Liver (tissue), 9 donors: ENCODE measurements around the gene OPN1MW. TPM values are rescaled to one million over a fixed set of nuclear protein-coding genes. Genes with fewer than 3 reads are reported as not detected.
"Not testable (repeated sequence)": the region's sequence is repeated elsewhere in the genome, so short reads cannot be mapped to it uniquely, and the experiment has no call there.

Source experiments
- DNase-seq: peaks from one replicate; pipeline ENCODE4 v3.0.0-alpha.2; 2017; ENCODE audit warnings: low spot score
- H3K27ac ChIP-seq, 2 donors: one replicate each; pipeline ENCODE4 v1.7.0; 2013; ENCODE audit warnings: inconsistent platforms in 2 of 2, low read length in 2 of 2, control low read depth in 1 of 2, low read depth in 1 of 2, mild to moderate bottlenecking in 1 of 2
- H3K27me3 ChIP-seq, 4 donors: one replicate each; pipeline versions ENCODE4 v1.6.1 to v1.7.0; 2013; ENCODE audit warnings: low read length in 3 of 4, inconsistent platforms in 1 of 4, mild to moderate bottlenecking in 1 of 4, moderate library complexity in 1 of 4; ENCODE audit not compliant: control insufficient read depth in 4 of 4, insufficient read depth in 4 of 4
- H3K36me3 ChIP-seq, 4 donors: one replicate each; pipeline versions ENCODE4 v1.6.1 to v1.7.0; 2013; ENCODE audit warnings: low read length in 3 of 4, mild to moderate bottlenecking in 3 of 4, low read depth in 1 of 4, moderate library complexity in 1 of 4; ENCODE audit not compliant: control insufficient read depth in 4 of 4, insufficient read depth in 3 of 4
- H3K4me1 ChIP-seq, 4 donors: one replicate each; pipeline versions ENCODE4 v1.6.1 to v1.7.0; 2013; ENCODE audit warnings: low read length in 3 of 4, mild to moderate bottlenecking in 3 of 4, moderate library complexity in 1 of 4; ENCODE audit not compliant: control insufficient read depth in 4 of 4, insufficient read depth in 4 of 4
- H3K4me3 ChIP-seq, 3 donors: one replicate each; pipeline versions ENCODE4 v1.6.1 to v1.7.0; 2013; ENCODE audit warnings: low read length in 3 of 3, control low read depth in 1 of 3, low read depth in 1 of 3, mild to moderate bottlenecking in 1 of 3
- H3K9ac ChIP-seq, 2 donors: one replicate each; pipeline ENCODE4 v1.7.0; 2013; ENCODE audit warnings: low read length in 2 of 2, mild to moderate bottlenecking in 2 of 2, moderate library complexity in 2 of 2, control low read depth in 1 of 2, low read depth in 1 of 2
- H3K9me3 ChIP-seq, 4 donors: one replicate each; pipeline versions ENCODE4 v1.6.1 to v1.7.0; 2013; ENCODE audit warnings: low read length in 3 of 4; ENCODE audit not compliant: control insufficient read depth in 4 of 4
- WGBS: extraction: QIAGEN DNeasy Blood & Tissue Kit; methylation state at CpG from one replicate; pipeline ENCODE4 v1.1.7; 2013; 5-methylcytosine and 5-hydroxymethylcytosine counted together
- polyA plus RNA-seq, 2 donors: library from polyadenylated mRNA; stranded (reverse) in 1 of 2; unstranded in 1 of 2; fragments of 200-250 nt in 1 of 2; fragments of >200 nt in 1 of 2; fragmentation: Nextera tagmentation in 1 of 2; extraction: Ambion mirVana in 1 of 2; gene quantifications; one replicate each; pipeline versions ENCODE4 v1.2.1 to v1.2.3, GENCODE V29; 2013 to 2015
- total RNA-seq, 2 donors: library from RNA; depleted of rRNA; stranded (reverse); fragments of >200 nt; gene quantifications; one replicate each; pipeline ENCODE4 v1.2.3, GENCODE V29; 2014
- donor health status: healthy.
- donor health status: healthy.
- donor health status: healthy.
- donor health status: healthy.
- donor health status: healthy.

Gene OPN1MW
- total and polyA plus RNA-seq, 4 donors, result not detected

DNA sequence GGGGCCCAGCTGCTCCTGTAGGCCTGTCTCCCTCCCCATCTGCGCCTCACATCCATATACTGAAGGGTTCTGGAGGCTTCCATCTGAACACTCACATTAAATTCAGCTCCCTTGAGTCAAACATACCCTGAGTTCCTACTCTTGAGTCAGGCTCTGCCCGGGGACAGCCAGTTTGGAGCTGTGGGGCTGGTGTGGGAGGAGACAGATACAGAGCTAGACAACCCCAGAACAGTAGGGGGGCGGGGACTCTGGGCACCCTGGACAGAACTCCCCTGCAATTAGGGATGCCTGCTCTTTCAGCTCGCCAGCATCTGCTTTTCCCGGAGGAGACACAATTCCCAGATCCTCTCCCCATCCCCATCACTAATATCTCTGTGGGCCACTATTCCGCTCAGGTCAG, 31.4 kb upstream of the OPN1MW start:
- 100% methylated on average over 1 of the region's 6 CpGs for WGBS
- not testable (repeated sequence) for H3K4me3 ChIP-seq, H3K27ac ChIP-seq, H3K9me3 ChIP-seq, H3K27me3 ChIP-seq, DNase-seq, H3K4me1 ChIP-seq, H3K36me3 ChIP-seq, H3K9ac ChIP-seq

DNA sequence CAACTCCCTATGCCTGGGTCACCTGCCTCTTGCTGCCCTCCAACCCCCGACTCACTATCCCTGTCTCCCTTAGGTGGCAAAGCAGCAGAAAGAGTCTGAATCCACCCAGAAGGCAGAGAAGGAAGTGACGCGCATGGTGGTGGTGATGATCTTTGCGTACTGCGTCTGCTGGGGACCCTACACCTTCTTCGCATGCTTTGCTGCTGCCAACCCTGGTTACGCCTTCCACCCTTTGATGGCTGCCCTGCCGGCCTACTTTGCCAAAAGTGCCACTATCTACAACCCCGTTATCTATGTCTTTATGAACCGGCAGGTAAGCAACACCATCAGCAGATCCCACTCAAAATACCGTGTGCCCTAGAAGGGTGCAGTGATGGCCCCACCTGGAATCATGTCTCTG, 26.2 kb upstream of the OPN1MW start:
- not testable (repeated sequence) for H3K4me3 ChIP-seq, DNase-seq, H3K27me3 ChIP-seq, H3K36me3 ChIP-seq, H3K9ac ChIP-seq, H3K27ac ChIP-seq, H3K4me1 ChIP-seq, H3K9me3 ChIP-seq
- WGBS, result 98% methylated on average over 9 of the region's 11 CpGs

DNA sequence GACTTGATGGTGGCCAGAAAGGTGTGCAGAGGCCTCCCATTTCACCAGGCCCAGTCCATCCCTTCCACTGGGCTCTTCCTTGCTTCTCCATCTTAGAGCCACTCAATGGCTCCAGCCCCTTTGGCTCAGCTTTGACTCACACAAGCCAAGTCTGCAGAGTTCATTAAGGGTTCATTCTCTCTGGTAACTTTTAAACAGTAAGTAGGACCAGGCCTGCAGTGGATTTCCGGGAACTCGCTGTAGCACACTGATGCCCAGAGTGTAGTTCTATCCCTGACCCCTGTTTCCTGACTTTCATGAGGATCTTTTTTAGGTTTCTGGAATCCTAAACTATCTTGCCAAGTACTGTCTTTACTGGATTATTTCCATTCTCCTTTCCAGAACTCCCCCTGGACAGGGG, 25.2 kb upstream of the OPN1MW start:
- H3K9me3 ChIP-seq, result not testable (repeated sequence)

DNA sequence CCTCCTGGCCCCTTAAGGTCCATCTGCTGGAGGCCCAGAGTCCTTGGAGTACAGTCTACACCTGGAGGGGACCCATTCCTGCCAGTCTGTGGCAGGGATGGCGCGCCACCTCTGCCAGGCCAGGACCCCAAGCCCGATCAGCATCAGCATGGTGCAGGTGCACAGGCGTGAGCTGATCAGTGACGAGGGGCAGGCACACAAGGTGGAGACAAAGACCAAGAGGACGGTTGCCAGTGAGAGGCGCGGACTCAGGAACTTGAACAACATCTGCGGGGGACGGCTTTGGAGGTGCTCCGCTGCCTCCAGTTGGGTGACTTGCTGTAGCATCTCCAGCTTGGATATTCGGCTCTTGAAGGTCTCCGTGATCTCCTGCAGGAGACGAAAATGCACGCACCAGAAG, 23.1 kb upstream of the OPN1MW start:
- WGBS, result no CpG with 5 or more reads among the region's 15 CpGs
- not testable (repeated sequence) for H3K27me3 ChIP-seq, H3K9ac ChIP-seq, H3K9me3 ChIP-seq, H3K36me3 ChIP-seq, H3K27ac ChIP-seq, DNase-seq, H3K4me1 ChIP-seq, H3K4me3 ChIP-seq

More for the DNA sequence above, 25.2 kb upstream of the OPN1MW start:
- no CpG with 5 or more reads among the region's 2 CpGs for WGBS
- H3K4me3 ChIP-seq, DNase-seq, H3K9ac ChIP-seq, H3K27me3 ChIP-seq, H3K36me3 ChIP-seq, H3K4me1 ChIP-seq, H3K27ac ChIP-seq: not testable (repeated sequence)

DNA sequence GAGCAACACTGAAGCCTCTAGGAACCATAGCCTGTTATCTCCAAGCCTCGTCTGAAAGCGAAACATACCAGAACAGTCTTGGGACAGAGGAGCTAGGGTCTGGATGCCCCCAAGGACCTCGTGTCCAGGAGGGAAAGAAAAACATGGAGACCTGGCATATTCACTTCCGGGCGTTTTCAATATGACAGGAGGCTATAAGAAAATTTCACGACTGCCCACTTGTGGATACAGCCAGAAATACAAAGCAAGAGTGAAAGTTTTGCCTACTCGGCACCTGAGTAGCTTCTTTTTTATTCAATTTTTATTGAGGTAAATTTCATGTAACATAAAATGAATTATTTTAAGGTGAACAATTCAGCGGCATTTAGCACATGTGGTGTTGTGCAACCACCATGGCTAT, 17.5 kb upstream of the OPN1MW start:
- H3K4me3 ChIP-seq, DNase-seq, H3K9me3 ChIP-seq, H3K27me3 ChIP-seq, H3K27ac ChIP-seq, H3K9ac ChIP-seq, H3K36me3 ChIP-seq, H3K4me1 ChIP-seq: not testable (repeated sequence)
- no CpG with 5 or more reads among the region's 8 CpGs for WGBS

DNA sequence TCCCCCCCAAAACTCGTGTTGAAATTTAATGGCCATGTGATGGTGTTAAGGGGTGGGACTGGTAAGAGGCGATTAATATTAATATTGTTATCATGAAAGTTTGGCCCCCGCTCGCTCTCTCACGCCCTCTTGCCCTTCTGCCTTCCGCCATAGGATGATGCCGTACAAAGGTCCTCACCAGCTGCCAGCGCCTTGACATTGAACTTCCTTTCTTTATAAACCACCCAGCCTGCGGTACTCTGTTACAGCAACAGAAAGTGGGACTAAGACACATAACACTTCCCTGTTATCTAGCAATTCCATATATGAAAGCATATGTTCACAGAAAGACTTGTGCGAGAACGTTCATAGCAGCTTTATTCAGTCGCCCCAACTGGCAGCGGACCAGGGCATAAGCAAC, 14.0 kb upstream of the OPN1MW start:
- not testable (repeated sequence) for H3K36me3 ChIP-seq, H3K9me3 ChIP-seq, H3K9ac ChIP-seq, H3K4me1 ChIP-seq, H3K4me3 ChIP-seq, DNase-seq, H3K27me3 ChIP-seq, H3K27ac ChIP-seq
- no CpG with 5 or more reads among the region's 13 CpGs for WGBS

DNA sequence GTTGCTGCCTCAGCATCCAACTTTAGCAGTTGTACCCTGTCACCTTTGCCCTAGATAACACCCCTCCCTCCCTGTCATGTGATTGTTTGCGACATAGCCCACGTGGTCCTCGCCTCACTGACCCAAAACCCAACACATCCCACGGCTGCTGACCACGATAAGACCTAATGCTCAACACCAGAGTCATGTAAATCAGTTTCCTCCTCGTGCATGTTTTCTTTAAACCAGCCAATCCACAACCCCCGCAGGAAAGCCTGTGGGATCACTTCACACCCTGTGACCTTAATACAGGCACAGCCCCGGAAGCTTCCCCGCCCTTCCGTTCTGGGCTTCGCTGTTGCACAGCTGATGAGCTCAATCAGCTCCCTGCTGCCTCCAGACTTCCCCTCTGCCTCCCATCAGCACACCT, 9.9 kb upstream of the OPN1MW start:
- H3K36me3 ChIP-seq, H3K9me3 ChIP-seq, H3K4me1 ChIP-seq, DNase-seq, H3K4me3 ChIP-seq, H3K27me3 ChIP-seq, H3K27ac ChIP-seq, H3K9ac ChIP-seq: not testable (repeated sequence)
- WGBS, result no CpG with 5 or more reads among the region's 11 CpGs

DNA sequence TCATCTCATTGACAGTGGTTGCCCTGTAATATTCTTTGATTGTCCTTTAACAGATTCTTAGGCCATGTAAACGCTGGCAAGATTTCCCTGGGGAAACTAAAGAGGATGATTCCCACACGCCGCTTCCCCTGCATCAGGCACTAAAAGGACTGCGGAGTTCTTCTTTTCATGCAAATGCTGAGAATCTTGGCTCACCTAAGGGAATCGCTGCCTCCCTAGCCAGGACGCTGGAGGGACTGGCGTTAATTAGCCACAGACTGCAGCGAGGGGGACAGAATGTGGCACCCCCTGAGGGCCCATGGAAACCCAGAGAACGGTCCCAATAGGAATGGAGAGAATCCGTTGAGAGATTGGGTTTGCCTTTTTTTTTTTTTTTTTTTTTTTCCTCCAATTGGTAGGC, 8.0 kb upstream of the OPN1MW start:
- not testable (repeated sequence) for H3K27me3 ChIP-seq, DNase-seq, H3K4me3 ChIP-seq, H3K9ac ChIP-seq, H3K36me3 ChIP-seq, H3K9me3 ChIP-seq, H3K27ac ChIP-seq, H3K4me1 ChIP-seq
- WGBS, result no CpG with 5 or more reads among the region's 10 CpGs

DNA sequence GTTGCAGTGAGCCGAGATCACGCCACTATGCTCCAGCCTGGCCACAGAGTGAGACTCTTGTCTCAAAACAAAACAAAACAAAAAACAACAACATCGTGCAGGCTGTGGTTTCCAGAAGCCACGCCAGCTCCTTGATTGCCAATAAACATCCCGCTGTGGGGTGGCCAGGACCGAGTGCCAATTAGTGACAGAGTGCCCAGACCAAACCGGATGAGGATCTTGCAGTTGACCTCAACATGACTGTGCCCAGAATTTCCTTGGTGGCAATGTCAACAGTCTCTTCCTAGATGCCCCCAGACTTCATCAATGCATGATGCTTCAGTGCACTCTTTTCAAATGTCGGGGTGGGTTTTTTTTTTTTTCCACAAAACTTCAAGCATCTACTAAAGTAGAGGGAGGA, 1.4 kb downstream of the OPN1MW start:
- not testable (repeated sequence) for H3K36me3 ChIP-seq, H3K27ac ChIP-seq, H3K4me3 ChIP-seq, H3K9me3 ChIP-seq, H3K4me1 ChIP-seq, H3K9ac ChIP-seq, H3K27me3 ChIP-seq, DNase-seq
- no CpG with 5 or more reads among the region's 8 CpGs for WGBS
